Hematopoietic multipotent progenitor cell treated with erythropoietin and hydrocortisone succinate and interleukin-3 and kit ligand, for 8 days (in vitro differentiated cells): ENCODE measurements around the gene GNG14.
A peak's percentile ranks its signal among the peaks of the same experiment; 100 is the strongest.

Source experiments
- DNase-seq: peaks from one replicate; pipeline ENCODE4 v3.0.0-alpha.2; 2015

GNG14 gene

DNA sequence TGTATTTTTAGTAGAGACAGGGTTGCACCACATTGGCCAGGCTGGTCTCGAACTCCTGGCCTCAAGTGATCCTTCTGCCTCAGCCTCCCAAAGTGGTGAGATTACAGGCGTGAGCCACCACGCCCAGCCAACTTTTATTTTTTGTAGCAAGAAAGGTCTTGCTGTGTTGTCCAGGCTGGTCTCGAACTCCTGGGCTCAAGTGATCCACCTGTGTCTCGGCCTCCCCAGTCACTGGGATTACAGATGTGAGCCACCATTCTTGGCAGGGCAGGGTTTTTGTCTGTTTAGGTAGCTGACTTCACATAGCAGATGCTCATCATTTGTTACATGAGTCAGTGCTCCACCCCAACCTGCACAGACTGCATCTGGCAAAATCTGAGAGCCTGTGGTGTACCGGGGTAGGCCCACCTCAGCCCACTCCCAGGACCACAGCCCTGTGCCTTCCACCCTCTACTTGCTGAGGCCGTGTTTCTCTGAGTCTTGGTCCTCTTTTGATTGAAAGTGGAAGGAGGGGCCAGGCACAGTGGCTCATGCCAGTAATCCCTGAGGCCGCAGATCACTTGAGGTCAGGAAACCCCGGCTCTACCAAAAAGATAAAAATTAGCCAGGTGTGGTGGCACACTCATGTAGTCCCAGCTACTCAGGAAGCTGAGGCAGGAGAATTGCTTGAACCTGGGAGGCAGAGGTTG is 40.1 kb downstream of the GNG14 start:
- DNase-seq, result no peak

DNA sequence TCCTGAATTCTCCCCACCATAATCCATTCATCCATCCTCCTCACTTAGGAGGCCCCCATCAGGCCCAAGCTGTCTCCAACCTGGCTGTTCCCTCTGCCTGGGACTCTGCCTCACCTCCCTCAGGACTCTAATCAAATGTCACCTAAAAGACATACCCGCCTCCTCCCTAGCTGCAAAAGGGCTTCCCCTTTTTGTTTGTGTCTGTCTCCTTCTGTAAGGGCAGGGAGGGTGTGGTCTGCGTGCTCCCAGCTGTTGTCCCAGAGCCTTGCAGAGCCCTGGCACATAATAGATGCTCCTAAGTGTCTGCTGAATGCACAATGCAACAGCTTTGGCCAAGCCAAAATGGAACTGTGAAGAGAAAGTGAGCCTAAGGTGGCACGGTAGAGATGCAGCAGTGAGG is 42.3 kb downstream of the GNG14 start:
- no peak for DNase-seq

DNA sequence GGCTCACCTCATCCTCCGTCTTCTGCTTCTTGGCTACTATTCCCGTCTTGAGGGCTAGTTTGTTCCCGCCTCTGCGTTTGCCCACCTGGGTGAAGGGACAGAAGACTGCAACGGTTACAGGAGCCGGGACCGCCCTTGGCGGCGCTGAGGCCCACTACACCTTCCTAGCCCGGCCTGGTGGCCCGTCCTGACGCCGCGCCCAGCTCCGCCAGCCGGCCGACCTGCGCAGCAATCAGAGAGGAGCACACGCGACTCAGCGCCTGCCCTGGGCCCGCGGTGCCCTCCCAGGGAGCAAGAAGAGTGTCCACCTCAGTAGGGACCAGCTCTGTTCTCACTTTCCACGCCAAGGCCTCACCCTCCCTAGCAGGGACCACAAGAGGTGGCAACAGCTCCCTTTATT is 43.5 kb downstream of the GNG14 start:
- DNase-seq, result no peak

DNA sequence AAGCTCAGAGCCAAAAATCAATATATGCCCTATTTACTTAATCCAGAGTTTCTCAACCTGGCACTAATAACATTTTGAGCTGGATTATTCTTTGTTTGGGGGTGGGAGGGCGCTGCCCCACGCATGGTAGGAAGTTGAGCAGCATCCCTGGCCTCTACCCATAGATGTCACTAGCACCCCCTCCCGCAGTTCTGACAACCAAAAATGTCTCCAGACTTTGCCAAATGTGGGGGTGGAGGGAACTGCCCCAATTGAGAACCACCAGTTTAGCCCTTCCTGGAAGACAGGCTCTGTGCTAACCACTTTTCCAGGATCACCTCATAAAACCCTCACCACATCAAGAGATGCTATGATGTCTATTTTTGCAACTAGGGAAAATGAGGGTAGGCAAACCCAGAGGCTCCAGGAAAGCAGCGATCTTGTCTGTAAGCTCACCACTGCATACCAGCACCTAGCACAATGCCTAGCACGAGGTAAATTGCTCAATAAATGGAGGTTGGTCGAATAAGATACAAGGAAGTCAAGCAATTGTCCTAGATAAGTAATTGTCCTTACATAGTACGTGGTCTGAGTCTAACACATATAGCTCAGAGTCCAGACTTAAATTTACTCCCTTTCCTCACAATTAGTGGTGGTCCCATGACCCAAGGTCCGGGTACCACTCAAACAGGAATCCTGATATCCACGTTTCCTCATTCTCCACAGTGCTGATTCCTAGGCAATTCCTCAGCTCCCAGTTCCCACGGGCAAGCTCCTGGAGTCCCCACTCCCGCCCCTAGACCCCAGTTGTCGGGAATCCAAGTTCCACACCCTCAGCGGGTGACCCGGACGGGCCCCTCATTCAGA is 45.8 kb downstream of the GNG14 start:
- DNase-seq, result peak; percentile 85

DNA sequence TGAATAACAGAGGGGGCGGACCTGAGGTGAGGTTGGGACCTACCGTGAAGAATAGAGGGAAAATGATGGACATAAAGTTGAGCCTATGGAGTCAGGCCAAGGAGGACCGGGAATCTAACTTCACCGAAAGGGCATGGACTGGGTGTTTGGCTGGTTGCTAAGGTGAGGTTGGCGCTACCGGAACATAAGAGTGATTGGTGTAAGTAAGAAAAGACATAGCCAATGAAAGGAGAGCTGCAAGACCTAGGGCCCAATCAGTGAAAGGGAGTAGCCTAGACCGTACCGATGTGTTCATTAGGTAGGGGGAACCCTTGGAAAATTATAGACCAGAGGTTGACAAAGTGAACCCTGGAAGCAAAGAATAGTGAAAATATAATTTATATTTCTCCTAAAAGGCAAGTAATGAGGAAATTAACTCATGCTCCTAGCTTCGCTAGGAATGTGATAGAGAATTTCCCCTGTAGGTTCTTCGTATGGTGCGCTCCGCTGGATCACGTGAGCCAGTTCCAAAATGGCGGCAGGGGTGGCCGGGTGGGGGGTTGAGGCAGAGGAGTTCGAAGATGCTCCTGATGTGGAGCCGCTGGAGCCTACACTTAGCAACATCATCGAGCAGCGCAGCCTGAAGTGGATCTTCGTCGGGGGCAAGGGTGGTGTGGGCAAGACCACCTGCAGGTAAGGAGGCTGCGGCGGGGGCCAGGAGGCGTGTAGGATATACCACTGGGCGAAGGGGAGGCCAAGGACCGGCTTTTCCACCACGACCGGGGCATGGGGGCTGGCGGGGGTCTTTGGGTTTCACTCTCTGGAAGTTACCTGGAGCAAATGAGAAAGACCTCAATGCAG is 49.4 kb downstream of the GNG14 start, which contains the start of gene GET3:
GET3 (plus strand) TSS at position 503 of the 840 bp plus-strand sequence; CDS start at position 512, 9 bp downstream.
- DNase-seq, result peak; percentile 100

DNA sequence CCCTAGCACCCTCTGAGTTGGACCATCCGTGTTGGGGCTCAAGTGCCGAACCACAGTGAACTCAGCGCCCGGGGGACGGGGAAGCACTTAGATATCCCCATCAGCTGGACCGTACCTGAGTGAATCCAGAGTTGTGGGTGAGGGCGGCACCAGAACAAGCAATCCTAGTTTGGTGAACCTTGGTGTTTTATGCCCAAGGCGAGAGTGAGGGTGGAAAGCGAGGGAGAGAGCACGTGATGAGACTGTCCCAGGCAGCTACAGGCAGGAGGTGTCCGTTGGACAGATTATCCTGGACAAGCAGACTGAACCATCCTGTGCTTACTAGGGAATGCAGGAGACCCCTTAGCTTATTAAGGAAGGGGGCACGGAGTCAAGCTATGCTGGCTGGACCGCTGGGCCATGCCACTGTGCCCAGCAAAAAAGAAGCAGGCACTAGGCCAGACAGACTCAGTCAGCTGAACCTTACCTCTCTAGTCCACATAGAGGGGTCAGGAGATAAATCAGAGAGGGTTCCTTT is 50.1 kb downstream of the GNG14 start:
- DNase-seq, result no peak
